Panc1 (cell line): ENCODE results near the gene PSMB10. TPM values are rescaled to one million over a fixed set of nuclear protein-coding genes. Genes with fewer than 3 reads are reported as not detected.

Experiments used
- ATAC-seq: fragments of 200-7000 bp; cut with Tn5 transposase; 2 replicates; pipeline ENCODE4 v1.9.1; 2020; ENCODE audit warnings: mild to moderate bottlenecking, moderate library complexity
- BruUV-seq: library from RNA; stranded (reverse); fragments of 400-500 nt; replicated peaks from 2 replicates; lab custom pipeline; 2021; lab: Mats Ljungman, UMichigan
- CTCF ChIA-PET: fragments of 300-600 bp; sonication (Branson Sonifier 250); formaldehyde crosslinking; loops from one replicate; lab custom pipeline; 2022; ENCODE audit warnings: antibody characterized with exemption; lab: Charles Lee
- POLR2A ChIA-PET: fragments of 300-600 bp; sonication (Branson Sonifier 250); formaldehyde crosslinking; loops from one replicate; lab custom pipeline; 2022; ENCODE audit warnings: antibody characterized with exemption; lab: Charles Lee
- DNase-seq: peaks from one replicate; pipeline ENCODE4 v3.0.0-alpha.2; 2010; ENCODE audit warnings: low read depth, low spot score
- H3K27ac ChIP-seq: 2 replicates; pipeline ENCODE4 v1.5.1; 2011; ENCODE audit warnings: mild to moderate bottlenecking, low read length, inconsistent platforms
- H3K27me3 ChIP-seq: fragments of 200-500 bp; sonication (Bioruptor generic); 2 replicates; pipeline ENCODE4 v1.6.0; 2014; ENCODE audit warnings: low read length, inconsistent platforms; ENCODE audit not compliant: control insufficient read depth, insufficient read depth
- H3K36me3 ChIP-seq: fragments of 200-500 bp; sonication (Bioruptor generic); 2 replicates; pipeline ENCODE4 v1.5.1; 2014; ENCODE audit warnings: inconsistent platforms, mild to moderate bottlenecking, low read length, moderate library complexity; ENCODE audit not compliant: control insufficient read depth, insufficient read depth
- H3K4me1 ChIP-seq: 2 replicates; pipeline ENCODE4 v1.5.1; 2011; ENCODE audit warnings: inconsistent platforms, mild to moderate bottlenecking, low read length, moderate library complexity; ENCODE audit not compliant: control insufficient read depth, insufficient read depth
- H3K4me3 ChIP-seq, 2 experiments: 2 replicates each; pipeline ENCODE4 v1.5.1; 2011 to 2012; ENCODE audit warnings: low read depth in 2 of 2, low read length in 2 of 2, mild to moderate bottlenecking in 2 of 2, inconsistent platforms in 1 of 2, moderate library complexity in 1 of 2
- H3K9me3 ChIP-seq: fragments of 200-500 bp; sonication (Bioruptor generic); 2 replicates; pipeline ENCODE4 v1.5.1; 2014; ENCODE audit warnings: low read depth, mild to moderate bottlenecking, inconsistent platforms, low read length, moderate library complexity; ENCODE audit not compliant: control insufficient read depth, insufficient read depth
- CTCF ChIP-seq: fragments of 450-650 bp; IDR thresholded peaks from 2 replicates; pipeline ENCODE4 v1.5.1; 2017; ENCODE audit warnings: mild to moderate bottlenecking
- POLR2AphosphoS5 ChIP-seq: IDR thresholded peaks from 2 replicates; pipeline ENCODE4 v1.6.1; 2012; ENCODE audit warnings: mild to moderate bottlenecking, low read depth, low read length, moderate library complexity
- REST ChIP-seq, 2 experiments: IDR thresholded peaks; 2 replicates each; pipeline ENCODE4 v1.6.1; 2011 to 2012; ENCODE audit warnings: low read depth in 2 of 2, control low read depth in 1 of 2, low read length in 1 of 2, mild to moderate bottlenecking in 1 of 2, moderate library complexity in 1 of 2; ENCODE audit not compliant: insufficient read depth in 1 of 2
- SIN3A ChIP-seq: IDR thresholded peaks from 2 replicates; pipeline ENCODE4 v1.6.1; 2012; ENCODE audit warnings: low read depth, mild to moderate bottlenecking, low read length, moderate library complexity, borderline replicate concordance; ENCODE audit not compliant: insufficient read depth
- TCF7L2 ChIP-seq: IDR thresholded peaks from 2 replicates; pipeline ENCODE4 v1.6.1; 2011; ENCODE audit warnings: mild to moderate bottlenecking, low read depth, low read length, inconsistent platforms
- in situ Hi-C: cut with HindIII; loops from 2 replicates; pipeline ENCODE4 v1.10.0; 2016; ENCODE audit warnings: low sequenced_read_pairs, low pct_unique_long_range_greater_than_20kb
- intact Hi-C: fragments of 100-400 bp; cut with micrococcal nuclease; formaldehyde crosslinking; loops from one replicate; pipeline ENCODE4 v1.10.0; 2022; ENCODE audit not compliant: unreplicated experiment
- total RNA-seq: library from RNA; stranded (reverse); gene quantifications from one replicate; pipeline ENCODE4 v1.2.1, GENCODE V29; 2021; ENCODE audit not compliant: unreplicated experiment

Gene PSMB10
- total RNA-seq, 1 experiment from 2014 or later = 47.7 TPM

- intact Hi-C loops = no loop called here
- Histone ChIP-seq H3K36me3 (peaks cover 2% of the 10 kb centered on the region; the same call in 1 of the 2 replicates), H3K4me3 (no peak within 1 kb of the TSS), H3K27me3 (no peaks in the 10 kb centered on the region), H3K27ac (no peak within 1 kb of the TSS), H3K9me3 (no peaks in the 10 kb centered on the region), H3K4me1 (no peaks in the 10 kb centered on the region)
- DNase-seq = no peak
- in situ Hi-C loops = no loop called here
- no TSS peak for BruUV-seq
- ChIA-PET POLR2A (no interaction called here), CTCF (no interaction called here)
- ATAC-seq = no peak
- TF ChIP-seq CTCF = no peak
- no peak for TF ChIP-seq TCF7L2
- no peak for TF ChIP-seq REST (IDR thresholded peaks at IDR 0.05; ENCODE audit: insufficient read depth in 1 of 2, low read depth in 2 of 2, low read length in 1 of 2)
- TF ChIP-seq POLR2AphosphoS5 = no peak
- TF ChIP-seq SIN3A = no peak
Observed at GRCh38 chr16:67931712-67932461, 4.8 kb downstream of the PSMB10 start, which contains the start of gene CTRL. CTRL (minus strand) TSS chr16:67931862; CDS start chr16:67931852, 10 bp downstream.

GRCh38 chr16:67930678-67931211 lies 5.9 kb downstream of the PSMB10 start:
- TF ChIP-seq TCF7L2 = no peak
- TF ChIP-seq POLR2AphosphoS5 = no peak
- no peak for TF ChIP-seq CTCF
- no peak for TF ChIP-seq REST (IDR thresholded peaks at IDR 0.05; ENCODE audit: insufficient read depth in 1 of 2, low read depth in 2 of 2, low read length in 1 of 2)
- TF ChIP-seq SIN3A = no peak
- CTCF ChIA-PET = no interaction called here
- in situ Hi-C loops (no loop called here), intact Hi-C loops (no loop called here)
- Histone ChIP-seq H3K4me1 (no peaks in the 10 kb centered on the region), H3K36me3 (no peaks in the 10 kb centered on the region), H3K4me3 (no peak overlapping the region), H3K9me3 (no peaks in the 10 kb centered on the region), H3K27ac (no peak overlapping the region), H3K27me3 (no peaks in the 10 kb centered on the region)
- POLR2A ChIA-PET = no interaction called here
- DNase-seq (no peak), ATAC-seq (no peak)
- BruUV-seq = no TSS peak
